Measurements from ENCODE around the gene NUDT14. TPM values are rescaled to one million over a fixed set of nuclear protein-coding genes. Genes with fewer than 3 reads are reported as not detected.
A peak's percentile ranks its signal among the peaks of the same experiment; 100 is the strongest.

The NUDT14 gene
- total RNA-seq, 2 donors from 2014 or later = 4.1 to 23.6 TPM

DNA sequence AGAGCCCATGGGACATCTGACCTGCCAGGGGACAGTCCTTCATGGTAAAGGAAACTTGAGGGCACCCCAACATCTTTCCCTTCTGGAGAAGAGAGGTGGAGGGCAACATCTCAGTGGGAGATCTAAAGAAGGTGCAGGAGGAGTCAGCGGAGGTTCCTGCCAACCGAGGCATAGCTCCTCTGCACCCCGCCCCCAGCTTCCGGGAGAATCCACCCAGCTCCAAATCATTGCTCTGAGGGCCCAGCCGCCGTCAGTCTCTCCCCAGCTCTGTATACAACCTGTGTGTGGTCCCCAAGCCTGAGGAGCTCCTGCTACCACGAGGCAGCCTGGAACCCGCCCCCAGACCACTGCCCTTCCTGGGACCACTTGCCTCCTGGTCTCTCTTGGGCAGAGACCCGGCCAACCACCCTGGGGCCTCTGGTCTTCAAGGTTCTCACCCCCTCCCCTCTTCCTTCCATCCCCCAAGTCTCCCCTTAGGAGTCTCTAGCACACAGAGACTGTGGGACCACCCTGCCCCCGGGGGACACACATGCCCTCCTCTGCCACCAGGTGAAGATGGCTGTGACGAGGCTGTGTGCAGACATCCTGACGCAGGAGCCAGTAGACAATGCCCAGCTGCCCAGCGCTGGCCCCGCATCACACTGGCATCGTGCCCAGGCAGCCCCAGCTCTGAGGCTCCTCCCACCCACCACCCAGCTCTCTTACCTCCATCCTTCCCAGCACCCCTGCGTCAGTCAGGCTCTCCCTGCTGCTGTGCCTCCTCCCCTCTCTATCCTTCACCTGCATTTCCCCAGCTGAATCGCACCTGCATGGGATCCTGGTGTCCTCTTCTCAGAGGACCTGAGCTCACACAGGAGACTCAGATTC, 13.0 kb upstream of the NUDT14 start:
- ATAC-seq (ENCODE audit: insufficient number of reproducible peaks, low FRiP score, low read depth) (no peak), DNase-seq (ENCODE audit: low spot score) (no peak)
- peaks cover 5 to 10% of the 10 kb centered on the region in 2 donors for H3K4me1 ChIP-seq (ENCODE audit: control insufficient read depth in 1 of 2, low read depth in 2 of 2)
- H3K27ac ChIP-seq = peak overlapping the region in 1 of 2 donors; percentile 1
- H3K4me3 ChIP-seq = no peak overlapping the region
- TF ChIP-seq CTCF (IDR thresholded peaks at IDR 0.05) = no peak
- H3K27me3 ChIP-seq (replicated peaks; ENCODE audit: insufficient read depth) = peaks cover 3% of the 10 kb centered on the region
- no peaks in the 10 kb centered on the region for H3K9me3 ChIP-seq
- no peaks in the 10 kb centered on the region for H3K36me3 ChIP-seq

DNA sequence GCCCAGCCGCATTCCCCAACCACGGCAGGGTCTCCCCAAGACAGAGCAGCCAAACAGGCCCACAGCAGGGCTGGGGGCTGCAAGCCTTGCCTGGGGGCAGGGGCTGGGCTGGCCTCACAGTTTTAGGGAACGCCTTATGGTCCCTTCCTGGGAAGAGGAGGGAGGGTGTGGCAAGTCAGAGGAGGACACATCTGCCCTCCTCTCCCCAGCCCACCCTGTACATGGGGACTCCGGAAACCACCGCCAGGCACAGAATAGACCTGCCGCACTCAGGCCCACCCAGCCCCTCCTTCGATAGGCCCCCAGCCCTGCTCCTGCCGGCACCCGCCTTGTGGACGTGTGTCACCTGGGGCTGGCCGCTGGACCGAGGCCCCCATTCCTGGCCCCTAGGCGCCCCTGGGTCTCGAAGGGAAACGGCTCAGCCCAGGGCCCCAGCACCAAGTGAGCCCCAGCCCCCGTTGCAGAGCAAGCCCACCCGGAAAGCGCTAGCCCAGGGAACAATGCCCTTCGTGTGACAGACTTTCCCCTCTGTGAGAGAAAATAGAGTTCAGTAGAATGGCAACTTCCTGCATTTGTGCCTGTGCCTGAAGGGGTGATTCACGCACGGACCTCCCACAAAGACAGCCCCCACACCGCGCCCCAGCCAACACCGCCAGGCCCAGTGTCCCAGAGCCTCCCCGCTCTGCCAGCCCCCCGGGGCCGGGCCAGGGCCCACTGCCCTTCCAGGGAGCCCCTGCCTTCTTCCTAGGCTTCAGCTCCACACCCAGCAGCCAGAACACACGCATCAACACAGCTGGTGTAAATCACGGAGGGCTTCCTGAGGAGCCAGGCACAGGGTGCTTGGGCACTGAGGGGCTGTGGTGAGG, 12.0 kb upstream of the NUDT14 start:
- peaks cover 3% of the 10 kb centered on the region for H3K27me3 ChIP-seq (replicated peaks; ENCODE audit: insufficient read depth)
- no peak for TF ChIP-seq CTCF (IDR thresholded peaks at IDR 0.05)
- H3K36me3 ChIP-seq = no peaks in the 10 kb centered on the region
- ATAC-seq (ENCODE audit: insufficient number of reproducible peaks, low FRiP score, low read depth) = no peak
- H3K9me3 ChIP-seq = peaks cover 5% of the 10 kb centered on the region
- no peak overlapping the region for H3K27ac ChIP-seq
- H3K4me1 ChIP-seq (ENCODE audit: control insufficient read depth in 1 of 2, low read depth in 2 of 2) = peaks cover 5 to 10% of the 10 kb centered on the region in 2 donors
- no peak for DNase-seq (ENCODE audit: low spot score)
- no peak overlapping the region for H3K4me3 ChIP-seq

DNA sequence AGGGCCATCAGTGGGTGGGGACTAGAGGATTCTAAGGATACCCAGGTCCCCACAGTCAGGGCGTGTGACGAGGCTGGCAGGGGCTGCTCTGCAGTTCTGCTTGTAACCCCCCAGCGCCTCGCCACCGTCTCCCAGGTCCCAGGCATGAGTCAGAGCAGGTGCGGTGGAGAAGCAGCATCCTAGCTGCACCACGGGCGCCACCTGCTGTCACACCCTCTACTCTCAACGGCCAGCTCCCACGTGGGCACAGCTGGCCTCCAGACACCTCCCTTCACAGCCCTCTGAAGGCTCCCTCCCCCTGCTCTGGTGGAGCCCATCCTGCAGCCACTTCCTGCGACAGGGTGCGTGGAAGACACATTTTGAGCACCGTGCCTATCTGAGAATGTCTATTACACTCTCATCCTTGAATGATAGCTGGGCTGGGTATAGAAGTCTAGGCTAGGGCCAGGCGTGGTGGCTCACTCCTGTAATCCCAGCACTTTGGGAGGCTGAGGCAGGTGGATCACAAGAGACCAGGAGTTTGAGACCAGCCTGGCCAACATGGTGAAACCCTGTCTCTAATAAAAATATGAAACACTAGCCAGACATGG, 6.9 kb upstream of the NUDT14 start:
- H3K9me3 ChIP-seq = peaks cover 7% of the 10 kb centered on the region
- TF ChIP-seq CTCF (IDR thresholded peaks at IDR 0.05) = no peak
- H3K36me3 ChIP-seq = no peaks in the 10 kb centered on the region
- H3K4me3 ChIP-seq = no peak overlapping the region
- no peaks in the 10 kb centered on the region for H3K27me3 ChIP-seq (replicated peaks; ENCODE audit: insufficient read depth)
- ATAC-seq (ENCODE audit: insufficient number of reproducible peaks, low FRiP score, low read depth) (no peak), DNase-seq (ENCODE audit: low spot score) (no peak)
- no peak overlapping the region for H3K27ac ChIP-seq
- no peaks in the 10 kb centered on the region for H3K4me1 ChIP-seq (ENCODE audit: control insufficient read depth in 1 of 2, low read depth in 2 of 2)

DNA sequence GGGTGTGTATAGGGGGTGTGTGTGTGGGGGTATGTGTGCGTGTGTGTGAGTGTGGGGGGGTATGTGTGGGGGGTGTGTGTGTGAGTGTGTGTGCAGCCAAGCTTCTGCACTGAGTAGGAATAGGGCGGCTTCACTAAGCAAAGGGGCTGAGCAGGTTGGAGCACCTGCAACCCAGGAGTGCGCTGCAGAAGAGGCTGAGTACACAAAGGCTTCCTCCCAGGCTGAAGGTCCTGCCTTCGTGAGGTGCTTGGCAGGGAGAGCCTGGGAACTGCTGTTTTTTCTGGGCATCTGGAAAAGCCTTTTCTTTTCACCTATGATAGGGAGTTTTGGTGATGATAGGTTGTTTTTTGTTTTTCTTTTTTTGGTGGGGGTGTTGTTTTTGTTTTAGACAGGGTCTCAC, 6.0 kb upstream of the NUDT14 start:
- H3K4me3 ChIP-seq = no peak overlapping the region
- no peak for ATAC-seq (ENCODE audit: insufficient number of reproducible peaks, low FRiP score, low read depth)
- DNase-seq (ENCODE audit: low spot score) = no peak
- no peak for TF ChIP-seq CTCF (IDR thresholded peaks at IDR 0.05)
- no peak overlapping the region for H3K27ac ChIP-seq
- no peaks in the 10 kb centered on the region for H3K4me1 ChIP-seq (ENCODE audit: control insufficient read depth in 1 of 2, low read depth in 2 of 2)
- H3K27me3 ChIP-seq (replicated peaks; ENCODE audit: insufficient read depth) = no peaks in the 10 kb centered on the region
- no peaks in the 10 kb centered on the region for H3K36me3 ChIP-seq
- peaks cover 7% of the 10 kb centered on the region for H3K9me3 ChIP-seq

DNA sequence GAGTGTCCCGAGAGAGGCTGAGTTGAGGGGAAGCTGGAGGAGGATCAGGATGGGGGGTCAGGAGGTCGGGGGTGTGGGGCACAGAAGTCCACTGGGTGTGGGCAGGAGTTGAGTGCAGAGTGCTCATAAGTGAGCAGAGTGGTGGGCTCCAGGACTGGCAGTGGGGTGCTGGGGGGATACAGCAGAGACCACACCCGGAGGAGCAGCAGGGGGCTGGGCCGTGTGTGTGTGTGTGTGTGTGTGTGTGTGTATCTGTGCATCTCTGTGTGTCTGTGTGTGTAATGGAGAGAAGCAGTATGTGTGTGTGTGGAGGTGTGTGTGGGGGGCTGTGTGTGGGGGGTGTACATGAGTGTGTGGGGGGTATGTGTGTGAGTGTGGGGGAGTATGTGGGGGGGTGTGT, 4.9 kb upstream of the NUDT14 start:
- Histone ChIP-seq H3K4me3 (no peak overlapping the region), H3K4me1 (ENCODE audit: control insufficient read depth in 1 of 2, low read depth in 2 of 2) (no peaks in the 10 kb centered on the region), H3K36me3 (no peaks in the 10 kb centered on the region), H3K27me3 (replicated peaks; ENCODE audit: insufficient read depth) (no peaks in the 10 kb centered on the region), H3K9me3 (peaks cover 7% of the 10 kb centered on the region), H3K27ac (no peak overlapping the region)
- ATAC-seq (ENCODE audit: insufficient number of reproducible peaks, low FRiP score, low read depth) = no peak
- no peak for TF ChIP-seq CTCF (IDR thresholded peaks at IDR 0.05)
- DNase-seq (ENCODE audit: low spot score) = no peak

Measured in thoracic aorta (tissue), 2 donors.